Tibial nerve (tissue), 3 donors: Measurements from ENCODE around the gene PAPPA.

Experiments
- CTCF ChIP-seq, 5 experiments: fragments of 200-600 bp in 3 of 5; fragments of 450-650 bp in 2 of 5; sonication (generic) in 3 of 5; IDR thresholded peaks; one replicate each; pipeline ENCODE4 v1.5.1; 2016 to 2019; ENCODE audit warnings: antibody characterized with exemption in 5 of 5, mild to moderate bottlenecking in 3 of 5, moderate library complexity in 2 of 5
- POLR2A ChIP-seq, 2 donors: fragments of 450-650 bp; IDR thresholded peaks; one replicate each; pipeline ENCODE4 v1.6.1; 2017; ENCODE audit warnings: antibody characterized with exemption in 2 of 2, mild to moderate bottlenecking in 2 of 2, moderate library complexity in 2 of 2

GRCh38 chr9:116279230-116279629, 125.6 kb downstream of the PAPPA start:
- TF ChIP-seq POLR2A (IDR thresholded peaks at IDR 0.05) (no peak), CTCF (IDR thresholded peaks at IDR 0.05) (no peak)
